Activated T-cell treated with anti-CD3 and anti-CD28 coated beads, Interleukin-2, amount 50 U/mL, for 1 hour (primary cell): Measurements from ENCODE around the gene FAM221A.
"Not testable (repeated sequence)": the region's sequence is repeated elsewhere in the genome, so short reads cannot be mapped to it uniquely, and the experiment has no call there.

Experiments used
- DNase-seq: peaks from one replicate; pipeline ENCODE4 v3.0.0-alpha.2; 2020

The FAM221A gene, protein sequence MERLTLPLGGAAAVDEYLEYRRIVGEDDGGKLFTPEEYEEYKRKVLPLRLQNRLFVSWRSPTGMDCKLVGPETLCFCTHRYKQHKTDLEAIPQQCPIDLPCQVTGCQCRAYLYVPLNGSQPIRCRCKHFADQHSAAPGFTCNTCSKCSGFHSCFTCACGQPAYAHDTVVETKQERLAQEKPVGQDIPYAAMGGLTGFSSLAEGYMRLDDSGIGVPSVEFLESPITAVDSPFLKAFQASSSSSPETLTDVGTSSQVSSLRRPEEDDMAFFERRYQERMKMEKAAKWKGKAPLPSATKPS

DNA sequence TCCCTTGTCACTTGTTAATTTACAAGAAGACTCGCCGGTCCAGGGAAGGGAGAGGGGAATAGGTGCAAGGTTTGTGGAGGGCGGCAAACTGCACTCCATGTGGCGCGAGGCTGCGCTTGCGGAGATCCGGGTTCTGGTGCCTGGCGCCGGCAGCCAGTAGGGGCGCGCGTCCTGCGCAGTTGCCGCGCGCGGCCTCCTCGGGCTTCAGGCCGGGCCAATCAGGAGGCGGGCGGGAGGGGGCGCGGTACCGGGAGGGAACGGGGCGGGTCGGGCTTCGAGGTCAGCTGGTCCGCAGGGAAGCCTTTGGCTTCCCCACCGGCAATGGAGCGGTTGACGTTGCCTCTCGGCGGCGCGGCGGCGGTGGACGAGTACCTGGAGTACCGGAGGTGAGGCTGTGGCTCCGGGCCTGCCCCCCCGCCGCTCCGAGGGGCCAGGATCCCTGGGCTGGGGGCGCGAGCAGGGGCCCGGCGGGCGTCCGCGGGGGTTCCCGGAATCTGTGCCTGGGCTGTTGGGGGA lies at the start of gene FAM221A:
Gene FAM221A (plus strand): TSS at position 302 of the 516 bp plus-strand sequence. CDS start 20 bp downstream, at position 322.
- peak; percentile 82 for DNase-seq

DNA sequence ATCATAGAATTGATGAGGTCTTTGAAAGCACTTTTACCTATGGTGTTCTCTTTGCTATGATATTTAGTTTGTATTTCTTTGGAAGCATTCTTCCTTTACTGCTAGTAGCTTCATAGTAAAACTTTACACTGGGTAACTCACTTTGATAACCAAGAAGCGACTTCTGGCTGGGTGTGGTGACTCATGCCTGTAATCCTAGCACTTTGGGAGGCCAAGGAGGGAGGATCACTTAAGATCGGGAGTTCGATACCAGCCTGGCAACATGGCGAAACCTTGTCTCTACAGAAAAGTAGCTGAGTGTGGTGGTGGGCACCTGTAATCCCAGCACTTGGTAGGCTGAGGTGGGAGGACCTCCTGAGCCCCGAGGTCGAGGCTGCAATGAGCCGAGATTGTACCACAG lies 46.6 kb upstream of the FAM221A start:
- DNase-seq, result no peak

- DNase-seq, result no peak
Measured at GRCh38 chr7:23645822-23646221, 34.2 kb upstream of the FAM221A start.

GRCh38 chr7:23653942-23654341 lies 26.1 kb upstream of the FAM221A start:
- DNase-seq, result no peak

DNA sequence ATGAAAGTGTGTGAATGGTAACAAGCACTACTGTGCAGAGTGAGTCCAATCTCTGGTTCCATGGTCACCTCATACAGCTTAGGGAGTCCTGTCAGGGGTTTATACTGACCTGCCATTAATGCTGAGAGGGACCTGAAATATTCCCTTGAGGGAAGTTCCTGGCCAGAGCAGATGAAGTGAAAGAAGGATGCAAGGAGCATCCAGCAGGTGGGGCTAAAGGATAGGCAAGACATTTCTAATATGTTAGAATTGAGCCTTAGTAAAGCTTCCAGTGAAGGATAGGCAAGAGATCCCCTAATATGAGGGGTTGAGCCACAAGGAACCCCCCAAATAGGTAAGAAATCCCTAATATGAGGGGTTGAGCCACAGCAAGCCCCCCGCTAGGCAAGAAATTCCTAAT lies 25.5 kb upstream of the FAM221A start:
- DNase-seq, result no peak

DNA sequence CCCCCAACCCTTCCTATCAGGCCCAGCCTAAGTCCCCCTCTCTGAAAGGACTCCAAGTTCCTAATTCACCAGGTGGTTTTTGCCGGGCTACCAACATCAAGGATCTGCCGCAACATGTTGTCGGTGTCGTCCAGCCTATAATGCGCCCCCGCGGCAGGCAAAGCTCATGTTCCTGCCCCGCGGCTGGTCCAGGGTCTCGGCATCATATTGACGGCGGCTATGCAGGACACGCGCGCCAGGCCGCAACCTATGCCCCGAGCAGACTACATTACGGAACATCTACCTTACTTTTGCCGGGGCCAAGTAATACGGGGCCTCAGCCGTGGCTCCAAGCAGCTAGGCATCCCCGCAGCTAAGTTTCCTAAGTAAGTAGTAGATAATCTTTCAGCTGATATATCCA lies 24.6 kb upstream of the FAM221A start:
- no peak for DNase-seq

DNA sequence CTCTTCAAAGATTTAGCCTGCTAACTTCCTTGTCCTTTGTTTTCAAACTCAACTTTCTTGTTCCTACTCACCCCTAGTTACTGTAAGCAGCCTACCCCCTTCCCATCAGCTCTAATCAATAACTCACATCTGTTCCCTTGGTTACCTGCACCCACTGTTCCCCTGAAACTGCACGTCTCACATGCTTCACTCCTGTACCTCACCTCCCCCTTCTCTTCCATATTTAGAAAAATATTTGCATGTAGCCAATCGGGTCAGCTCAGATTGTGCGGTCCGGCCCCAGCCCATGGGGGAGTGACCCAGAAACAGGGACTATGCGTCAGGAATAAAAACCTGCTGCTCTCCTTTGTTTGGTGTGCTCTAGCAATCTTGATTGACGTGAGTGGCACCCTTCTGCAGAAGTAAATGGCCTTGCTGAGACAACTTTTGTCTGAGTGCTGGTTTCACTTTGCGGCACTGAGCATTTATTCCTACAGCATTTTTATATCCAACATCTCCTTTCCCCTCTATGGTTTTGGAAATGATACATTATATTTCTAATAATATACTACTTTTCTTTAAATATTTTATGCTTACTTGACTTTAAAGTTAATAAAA lies 21.1 kb upstream of the FAM221A start:
- DNase-seq, result no peak

DNA sequence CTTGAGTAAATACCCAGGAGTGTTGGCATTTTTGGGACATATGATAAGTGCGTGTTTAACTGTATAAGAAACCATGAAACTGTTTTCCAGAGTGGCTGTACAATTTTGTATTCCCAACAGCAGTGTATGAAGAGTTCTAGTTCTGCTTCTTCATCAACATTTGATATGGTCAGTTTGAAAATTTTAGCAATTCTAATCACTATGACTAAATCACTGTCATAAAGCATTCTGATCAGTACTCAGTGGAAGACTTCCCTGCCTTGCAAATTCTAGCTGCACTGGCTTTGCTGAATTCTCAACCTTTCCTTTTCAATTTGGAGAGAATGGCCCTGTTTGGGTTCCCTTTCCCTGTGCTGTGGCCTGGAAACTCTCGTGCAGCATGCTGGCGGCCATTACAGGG lies 18.6 kb upstream of the FAM221A start:
- DNase-seq, result no peak

- no peak for DNase-seq
Measured at GRCh38 chr7:23662124-23662983, 17.6 kb upstream of the FAM221A start.

- DNase-seq, result no peak
Measured at GRCh38 chr7:23662984-23663313, 17.1 kb upstream of the FAM221A start.

- DNase-seq, result no peak
Measured at GRCh38 chr7:23664122-23664521, 15.9 kb upstream of the FAM221A start.

DNA sequence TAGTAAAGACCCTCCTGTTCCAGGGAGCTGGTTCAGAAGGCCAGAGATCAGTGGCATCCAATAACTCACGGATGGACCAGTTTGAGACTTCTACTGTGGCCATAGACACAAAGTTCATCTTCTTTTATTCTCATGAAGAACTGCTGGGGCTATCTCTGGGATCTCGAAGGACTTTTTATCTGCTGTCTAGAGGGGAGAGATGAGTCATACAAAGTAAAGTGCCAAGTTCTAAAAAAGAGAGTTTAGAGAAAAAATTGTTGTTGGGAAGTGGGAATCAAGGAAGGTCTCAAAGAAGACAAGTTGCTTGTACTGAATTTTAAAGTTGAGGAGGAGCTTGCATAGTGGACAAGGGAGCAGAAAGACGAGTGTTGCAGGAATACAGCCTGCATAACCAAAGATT lies 8.0 kb upstream of the FAM221A start:
- DNase-seq, result no peak

DNA sequence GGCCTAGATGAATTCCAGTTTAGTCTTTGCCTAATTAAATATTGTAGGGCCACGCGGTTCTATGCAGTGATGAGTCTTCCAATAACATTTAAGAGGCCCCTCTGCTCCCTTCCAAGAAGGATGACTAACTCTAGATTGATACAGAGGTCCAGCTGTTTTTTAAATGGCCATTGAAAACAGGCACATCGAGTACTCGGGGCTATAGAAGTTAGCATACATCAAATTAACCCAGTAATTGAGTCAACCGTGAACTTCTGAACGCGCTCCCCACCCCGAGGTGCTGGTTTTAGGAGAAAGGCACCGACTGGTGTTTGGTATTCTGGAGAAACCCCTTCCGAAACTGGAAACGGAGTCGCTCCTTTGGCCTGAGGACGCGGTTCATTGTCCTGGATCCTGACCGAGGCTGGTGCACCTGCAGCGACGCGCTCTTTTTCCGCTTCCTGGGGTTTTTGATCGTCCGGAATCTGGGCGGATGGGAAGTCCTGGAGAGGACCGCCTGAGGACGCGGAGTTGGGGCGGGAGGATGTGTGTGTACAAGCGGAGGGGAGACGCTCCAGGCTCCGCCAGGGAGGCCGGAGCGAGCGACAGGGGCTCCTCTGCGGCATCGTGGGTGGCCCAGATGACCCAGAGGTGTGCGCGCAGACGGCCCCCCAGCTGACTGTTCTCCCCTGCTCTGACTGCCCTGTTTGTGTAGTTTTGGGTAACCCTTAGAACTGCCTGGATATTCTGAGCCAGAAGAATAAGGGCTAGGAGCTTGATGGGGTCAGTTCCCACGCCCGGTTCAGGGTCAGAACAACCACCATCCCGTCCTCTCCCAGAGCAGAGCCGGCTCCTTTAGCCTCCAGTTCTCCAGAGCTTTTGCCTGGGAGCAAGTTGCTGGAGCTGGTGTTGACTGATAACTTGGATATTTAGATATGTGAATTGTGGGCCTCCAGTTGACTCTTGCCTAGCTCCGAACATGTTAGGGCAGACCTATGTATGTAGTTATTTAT lies 711 bp downstream of the FAM221A start:
- DNase-seq, result peak; percentile 44

GRCh38 chr7:23684041-23684440 lies 4.0 kb downstream of the FAM221A start:
- DNase-seq, result not testable (repeated sequence)

DNA sequence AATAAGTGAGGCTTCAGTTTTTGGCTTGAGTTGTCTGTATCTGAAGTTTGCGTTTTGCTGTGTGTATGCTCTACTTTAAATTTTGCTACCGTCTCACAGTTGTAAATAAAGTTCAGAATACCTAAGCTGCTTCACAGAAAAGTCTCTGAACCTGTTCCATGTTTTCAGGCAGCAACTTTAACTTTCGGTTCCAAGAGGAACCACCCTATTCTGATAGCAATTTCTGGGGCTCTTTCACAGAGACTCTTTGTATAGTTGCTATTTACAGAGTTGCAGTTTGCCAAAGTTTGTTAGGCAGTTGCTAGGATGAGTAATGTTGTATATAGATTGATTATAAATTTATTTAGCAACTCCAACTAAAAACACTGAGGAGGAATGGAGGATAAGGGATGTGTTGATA lies 5.7 kb downstream of the FAM221A start:
- DNase-seq, result no peak

DNA sequence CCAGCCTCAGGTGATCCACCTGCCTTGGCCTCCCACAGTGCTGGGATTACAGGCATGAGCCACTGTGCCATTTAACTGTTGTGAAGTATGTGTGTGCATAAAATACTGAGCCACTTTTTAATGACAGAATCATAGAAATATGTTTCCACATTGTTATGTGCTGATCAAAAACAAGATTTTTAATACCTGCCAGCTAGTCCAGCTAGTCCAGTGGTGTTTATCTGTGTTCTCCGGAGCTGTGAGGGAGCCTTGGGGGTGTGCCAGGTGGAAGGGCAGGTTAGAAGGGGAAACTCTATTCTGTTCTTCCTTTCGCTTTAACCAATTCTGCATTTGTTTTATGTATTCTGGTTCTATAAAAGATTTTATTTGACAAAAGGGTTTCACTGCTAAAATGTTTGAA lies 7.0 kb downstream of the FAM221A start:
- DNase-seq, result no peak

DNA sequence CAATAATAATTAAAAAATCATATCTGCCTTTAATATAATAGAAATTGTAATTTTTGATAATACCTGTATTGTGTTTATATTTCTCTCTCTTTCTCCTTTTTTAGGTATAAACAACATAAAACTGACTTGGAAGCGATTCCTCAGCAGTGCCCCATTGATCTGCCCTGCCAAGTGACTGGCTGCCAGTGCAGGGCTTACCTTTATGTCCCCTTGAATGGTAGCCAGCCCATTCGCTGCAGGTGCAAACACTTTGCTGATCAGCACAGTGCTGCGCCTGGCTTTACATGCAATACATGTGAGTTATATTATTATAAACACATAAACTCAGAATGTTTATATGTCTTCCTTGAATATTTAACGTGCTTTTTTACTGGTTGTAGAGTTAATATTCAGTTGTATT lies 9.2 kb downstream of the FAM221A start:
- DNase-seq, result no peak

DNA sequence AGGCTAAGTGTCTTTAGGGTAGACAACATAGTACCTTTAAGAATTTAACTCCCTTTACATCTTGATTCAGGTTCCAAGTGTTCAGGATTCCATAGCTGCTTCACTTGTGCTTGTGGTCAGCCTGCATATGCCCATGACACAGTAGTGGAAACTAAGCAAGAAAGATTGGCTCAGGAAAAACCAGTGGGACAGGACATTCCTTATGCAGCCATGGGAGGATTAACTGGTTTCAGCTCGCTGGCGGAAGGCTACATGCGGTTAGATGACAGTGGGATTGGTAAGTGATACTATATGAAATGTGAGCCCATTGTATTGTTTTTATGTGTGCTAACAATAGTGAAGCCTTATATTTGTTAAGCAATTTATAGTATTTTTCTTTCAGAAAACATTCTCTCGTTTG lies 11.3 kb downstream of the FAM221A start:
- no peak for DNase-seq

- no peak for DNase-seq
Measured at GRCh38 chr7:23693224-23693623, 13.2 kb downstream of the FAM221A start.

DNA sequence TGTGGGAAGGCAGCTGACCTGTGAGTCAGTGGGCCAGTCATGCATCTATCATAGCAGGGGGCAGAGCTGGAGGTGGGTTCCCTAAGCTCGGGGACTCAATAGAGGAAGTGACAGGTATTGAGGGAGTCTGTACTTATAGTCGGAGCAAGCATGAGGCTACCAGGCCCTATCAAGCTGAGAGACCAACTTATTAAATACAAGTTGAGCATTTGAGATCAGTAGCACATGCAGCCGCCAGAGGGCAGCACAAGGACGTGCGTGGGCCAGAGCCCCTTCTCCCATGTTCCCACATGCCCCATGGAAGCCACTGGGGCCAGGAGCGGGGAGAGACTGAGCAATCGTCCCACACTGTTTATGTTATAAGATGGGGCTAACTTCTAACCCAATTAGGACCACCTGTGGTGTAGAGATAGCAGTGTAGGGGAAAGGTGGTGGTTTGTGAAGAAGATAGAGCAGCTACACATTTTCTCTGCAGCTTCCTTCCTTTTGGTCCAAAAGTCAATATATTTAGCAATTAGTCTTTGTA lies 17.0 kb downstream of the FAM221A start:
- DNase-seq, result peak; percentile 66

DNA sequence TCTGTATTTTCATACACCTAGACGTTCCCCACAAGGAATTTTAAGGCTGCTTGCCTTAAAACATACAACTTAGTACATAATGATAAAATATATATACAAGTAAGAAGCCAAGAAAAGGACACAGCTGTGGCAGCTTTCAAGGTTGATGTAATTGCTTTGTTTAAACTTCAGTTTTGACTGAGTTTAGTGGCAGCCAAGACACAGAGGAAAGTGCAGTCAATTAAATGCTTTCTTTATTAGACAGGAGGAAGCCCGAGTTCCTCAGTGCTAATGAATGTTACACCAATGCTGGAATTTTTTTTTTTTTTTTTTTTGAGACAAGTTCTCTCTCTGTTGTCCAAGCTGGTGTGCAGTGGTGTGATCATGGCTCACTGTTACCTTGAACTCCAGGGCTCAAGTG lies 18.8 kb downstream of the FAM221A start:
- no peak for DNase-seq

DNA sequence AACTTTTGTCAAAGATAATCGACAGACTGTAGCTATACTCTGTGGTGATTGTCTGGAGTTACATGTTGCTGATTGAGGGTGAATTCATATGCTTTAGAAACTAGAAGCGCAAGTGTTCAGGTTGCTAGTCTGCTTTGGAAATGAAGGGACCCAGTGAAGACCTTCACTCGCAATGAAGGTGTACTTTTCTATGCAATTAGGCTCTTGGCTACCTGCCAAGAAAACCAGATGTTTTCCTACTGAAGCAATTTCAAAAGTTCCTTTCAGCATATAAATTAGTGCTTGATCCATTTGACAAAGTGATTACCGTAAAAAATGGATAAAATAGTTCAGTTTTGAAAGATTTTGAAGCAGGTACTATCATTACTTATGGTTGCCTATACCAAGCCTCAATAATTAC lies 20.0 kb downstream of the FAM221A start:
- no peak for DNase-seq
